ENCODE measurements around the gene COL4A2. TPM values are rescaled to one million over a fixed set of nuclear protein-coding genes. Genes with fewer than 3 reads are reported as not detected.
A peak's percentile ranks its signal among the peaks of the same experiment; 100 is the strongest.

The COL4A2 gene
- total RNA-seq, 1 donor from 2014 or later, result 1,414 TPM

DNA sequence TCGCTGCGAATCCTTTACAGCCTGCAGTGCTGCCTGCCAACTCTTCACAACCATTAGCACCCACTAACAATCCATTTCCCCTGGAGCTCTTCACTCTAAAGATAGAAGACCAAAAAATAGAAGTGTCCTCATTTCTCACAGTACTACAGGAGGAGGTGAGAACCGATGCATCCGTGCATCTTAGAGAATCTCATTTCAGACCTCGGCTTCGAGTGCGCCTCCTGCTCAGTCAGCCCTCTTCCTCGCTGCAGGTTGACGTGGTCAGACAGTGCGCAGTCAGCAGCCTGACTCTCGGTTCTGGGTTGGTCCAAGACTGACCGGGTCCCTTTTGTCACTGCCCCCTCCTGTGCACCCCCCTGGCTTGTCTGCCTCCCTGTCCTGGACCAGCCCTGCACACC, 169.1 kb downstream of the COL4A2 start:
- peaks cover 63% of the 10 kb centered on the region for H4K20me1 ChIP-seq (ENCODE audit: insufficient read depth, low read length)
- FAIRE-seq, result no peak
- H3K4me3 ChIP-seq (ENCODE audit: insufficient read depth, low read depth, low read length), result no peak overlapping the region
- H3K27ac Mint-ChIP-seq (ENCODE audit: unreplicated experiment), result no peak overlapping the region
- peaks cover 58% of the 10 kb centered on the region for H3K36me3 ChIP-seq (ENCODE audit: insufficient read depth, low read length)
- H3K27me3 ChIP-seq (ENCODE audit: insufficient read depth, low read length), result no peaks in the 10 kb centered on the region
- peaks cover 6% of the 10 kb centered on the region for H3K4me1 ChIP-seq (ENCODE audit: insufficient read depth, low read length)
- H3K36me3 Mint-ChIP-seq (ENCODE audit: low read depth, unreplicated experiment), result peaks cover 50% of the 10 kb centered on the region
- no peak overlapping the region for H3K9ac ChIP-seq (ENCODE audit: low read length)
- H3K79me2 ChIP-seq (ENCODE audit: insufficient read depth, low read length), result no peaks in the 10 kb centered on the region
- no peak overlapping the region for H2AFZ ChIP-seq (ENCODE audit: low read depth, low read length)
- TF ChIP-seq EZH2 (IDR thresholded peaks at IDR 0.05; ENCODE audit: insufficient read depth, low read length), result no peak
- TF ChIP-seq, protein P1, sequence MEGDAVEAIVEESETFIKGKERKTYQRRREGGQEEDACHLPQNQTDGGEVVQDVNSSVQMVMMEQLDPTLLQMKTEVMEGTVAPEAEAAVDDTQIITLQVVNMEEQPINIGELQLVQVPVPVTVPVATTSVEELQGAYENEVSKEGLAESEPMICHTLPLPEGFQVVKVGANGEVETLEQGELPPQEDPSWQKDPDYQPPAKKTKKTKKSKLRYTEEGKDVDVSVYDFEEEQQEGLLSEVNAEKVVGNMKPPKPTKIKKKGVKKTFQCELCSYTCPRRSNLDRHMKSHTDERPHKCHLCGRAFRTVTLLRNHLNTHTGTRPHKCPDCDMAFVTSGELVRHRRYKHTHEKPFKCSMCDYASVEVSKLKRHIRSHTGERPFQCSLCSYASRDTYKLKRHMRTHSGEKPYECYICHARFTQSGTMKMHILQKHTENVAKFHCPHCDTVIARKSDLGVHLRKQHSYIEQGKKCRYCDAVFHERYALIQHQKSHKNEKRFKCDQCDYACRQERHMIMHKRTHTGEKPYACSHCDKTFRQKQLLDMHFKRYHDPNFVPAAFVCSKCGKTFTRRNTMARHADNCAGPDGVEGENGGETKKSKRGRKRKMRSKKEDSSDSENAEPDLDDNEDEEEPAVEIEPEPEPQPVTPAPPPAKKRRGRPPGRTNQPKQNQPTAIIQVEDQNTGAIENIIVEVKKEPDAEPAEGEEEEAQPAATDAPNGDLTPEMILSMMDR (IDR thresholded peaks at IDR 0.05; ENCODE audit: insufficient read depth, low read depth, low read length), result no peak
- no peak for DNase-seq (ENCODE audit: low read depth)
- H3K9me3 ChIP-seq (ENCODE audit: insufficient read depth, low read depth, low read length), result no peaks in the 10 kb centered on the region
- H3K4me3 Mint-ChIP-seq (ENCODE audit: unreplicated experiment), result no peak overlapping the region
- no peak overlapping the region for H3K27ac ChIP-seq (ENCODE audit: low read depth, low read length)
- H3K4me1 Mint-ChIP-seq (ENCODE audit: low read depth, unreplicated experiment), result peaks cover 10% of the 10 kb centered on the region
- H3K9me3 Mint-ChIP-seq (ENCODE audit: unreplicated experiment), result no peaks in the 10 kb centered on the region
- H3K4me2 ChIP-seq (ENCODE audit: low read length), result no peak overlapping the region
- no peaks in the 10 kb centered on the region for H3K27me3 Mint-ChIP-seq (ENCODE audit: low read depth, unreplicated experiment)

DNA sequence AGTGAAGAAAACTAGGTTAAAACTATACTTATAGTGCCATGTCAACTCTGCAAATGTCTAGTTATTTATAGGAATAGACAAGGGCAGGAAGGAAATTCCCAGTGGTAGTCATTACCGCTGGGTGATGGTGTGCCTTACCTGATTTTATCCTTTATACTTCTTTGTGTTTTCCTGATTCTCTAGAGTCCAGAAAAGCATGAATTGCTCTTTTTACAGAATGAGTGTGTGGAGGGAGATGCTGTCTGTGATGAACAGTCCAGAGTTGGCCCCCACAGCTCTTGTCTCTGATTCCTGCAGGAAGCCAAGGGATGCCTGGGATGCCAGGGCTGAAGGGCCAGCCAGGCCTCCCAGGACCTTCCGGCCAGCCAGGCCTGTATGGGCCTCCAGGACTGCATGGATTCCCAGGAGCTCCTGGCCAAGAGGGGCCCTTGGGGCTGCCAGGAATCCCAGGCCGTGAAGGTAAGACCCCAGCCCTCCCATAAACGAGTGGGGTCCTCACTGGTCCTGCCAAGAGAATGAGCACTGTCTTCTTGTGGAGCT, 170.7 kb downstream of the COL4A2 start:
- no peak overlapping the region for H3K4me2 ChIP-seq (ENCODE audit: low read length)
- peaks cover 58% of the 10 kb centered on the region for H3K36me3 ChIP-seq (ENCODE audit: insufficient read depth, low read length)
- Mint-ChIP-seq H3K27me3 (ENCODE audit: low read depth, unreplicated experiment) (no peaks in the 10 kb centered on the region), H3K4me3 (ENCODE audit: unreplicated experiment) (no peak overlapping the region), H3K36me3 (ENCODE audit: low read depth, unreplicated experiment) (peaks cover 47% of the 10 kb centered on the region), H3K9me3 (ENCODE audit: unreplicated experiment) (peaks cover 4% of the 10 kb centered on the region), H3K4me1 (ENCODE audit: low read depth, unreplicated experiment) (peaks cover 6% of the 10 kb centered on the region), H3K27ac (ENCODE audit: unreplicated experiment) (no peak overlapping the region)
- no peaks in the 10 kb centered on the region for H3K9me3 ChIP-seq (ENCODE audit: insufficient read depth, low read depth, low read length)
- no peak overlapping the region for H3K4me3 ChIP-seq (ENCODE audit: insufficient read depth, low read depth, low read length)
- FAIRE-seq (no peak), DNase-seq (ENCODE audit: low read depth) (no peak)
- no peak overlapping the region for H3K9ac ChIP-seq (ENCODE audit: low read length)
- no peaks in the 10 kb centered on the region for H3K27me3 ChIP-seq (ENCODE audit: insufficient read depth, low read length)
- no peak overlapping the region for H3K27ac ChIP-seq (ENCODE audit: low read depth, low read length)
- no peak for TF ChIP-seq EZH2 (IDR thresholded peaks at IDR 0.05; ENCODE audit: insufficient read depth, low read length)
- TF ChIP-seq, protein P1 (IDR thresholded peaks at IDR 0.05; ENCODE audit: insufficient read depth, low read depth, low read length), result no peak
- H2AFZ ChIP-seq (ENCODE audit: low read depth, low read length), result no peak overlapping the region
- peaks cover 62% of the 10 kb centered on the region for H4K20me1 ChIP-seq (ENCODE audit: insufficient read depth, low read length)
- no peaks in the 10 kb centered on the region for H3K79me2 ChIP-seq (ENCODE audit: insufficient read depth, low read length)
- H3K4me1 ChIP-seq (ENCODE audit: insufficient read depth, low read length), result no peaks in the 10 kb centered on the region

DNA sequence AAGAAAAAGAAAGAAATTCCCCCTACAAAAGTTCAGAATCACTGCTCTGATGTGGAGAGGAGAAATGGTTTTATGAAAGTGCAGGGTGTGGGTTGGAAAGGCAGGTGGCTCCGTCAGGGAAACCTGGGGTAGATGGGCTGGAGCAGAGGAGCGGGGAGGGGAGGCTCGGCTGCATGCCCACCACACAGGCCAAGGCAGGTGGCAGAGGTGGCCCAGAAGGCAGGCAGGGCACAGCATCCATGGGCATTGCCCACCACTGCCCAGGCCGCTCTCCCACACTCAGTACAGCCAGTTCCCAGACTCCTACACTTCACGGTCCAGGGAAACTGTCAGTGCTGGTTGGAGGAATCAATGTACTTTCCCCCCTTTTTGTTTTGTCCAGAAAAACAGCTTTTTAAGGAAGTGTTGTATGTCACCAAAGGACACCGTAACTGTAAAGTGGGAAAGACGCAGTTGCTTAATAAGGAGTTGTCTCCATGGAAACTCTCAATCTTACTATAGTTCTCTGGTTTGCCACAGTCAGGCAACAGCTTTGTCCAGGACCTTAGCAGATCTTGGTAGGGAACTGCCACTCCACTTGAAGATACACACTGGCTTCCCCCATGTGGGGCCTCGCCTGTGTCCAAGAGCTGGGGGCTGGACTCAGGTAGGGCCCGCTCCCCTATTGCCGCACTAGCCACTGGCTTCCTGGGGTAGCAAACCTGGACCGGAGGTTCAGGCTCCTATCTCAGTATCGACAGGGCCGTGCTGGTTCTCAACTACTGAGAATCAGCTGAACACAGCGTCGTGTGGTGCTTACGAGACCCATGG, 171.5 kb downstream of the COL4A2 start:
- Mint-ChIP-seq H3K27me3 (ENCODE audit: low read depth, unreplicated experiment) (no peaks in the 10 kb centered on the region), H3K9me3 (ENCODE audit: unreplicated experiment) (peaks cover 4% of the 10 kb centered on the region), H3K4me1 (ENCODE audit: low read depth, unreplicated experiment) (peaks cover 6% of the 10 kb centered on the region), H3K27ac (ENCODE audit: unreplicated experiment) (peak overlapping the region; percentile 62), H3K36me3 (ENCODE audit: low read depth, unreplicated experiment) (peaks cover 50% of the 10 kb centered on the region), H3K4me3 (ENCODE audit: unreplicated experiment) (no peak overlapping the region)
- Histone ChIP-seq H3K9me3 (ENCODE audit: insufficient read depth, low read depth, low read length) (no peaks in the 10 kb centered on the region), H3K9ac (ENCODE audit: low read length) (no peak overlapping the region), H3K4me2 (ENCODE audit: low read length) (no peak overlapping the region), H3K79me2 (ENCODE audit: insufficient read depth, low read length) (no peaks in the 10 kb centered on the region), H3K27me3 (ENCODE audit: insufficient read depth, low read length) (no peaks in the 10 kb centered on the region), H2AFZ (ENCODE audit: low read depth, low read length) (no peak overlapping the region), H3K27ac (ENCODE audit: low read depth, low read length) (no peak overlapping the region), H3K4me3 (ENCODE audit: insufficient read depth, low read depth, low read length) (no peak overlapping the region), H3K4me1 (ENCODE audit: insufficient read depth, low read length) (no peaks in the 10 kb centered on the region), H4K20me1 (ENCODE audit: insufficient read depth, low read length) (peaks cover 68% of the 10 kb centered on the region), H3K36me3 (ENCODE audit: insufficient read depth, low read length) (peaks cover 60% of the 10 kb centered on the region)
- DNase-seq (ENCODE audit: low read depth), result no peak
- FAIRE-seq, result no peak
- TF ChIP-seq, protein P1 (IDR thresholded peaks at IDR 0.05; ENCODE audit: insufficient read depth, low read depth, low read length), result no peak
- no peak for TF ChIP-seq EZH2 (IDR thresholded peaks at IDR 0.05; ENCODE audit: insufficient read depth, low read length)

Measured in astrocyte (in vitro differentiated cells and primary cell).